HEK293 (cell line): ENCODE results near the gene TBC1D17.
A peak's percentile ranks its signal among the peaks of the same experiment; 100 is the strongest.

Experiments used
- AEBP2 ChIP-seq: fragments of 450-650 bp; formaldehyde crosslinking; IDR thresholded peaks from 2 replicates; pipeline ENCODE4 v1.5.1; 2016; ENCODE audit warnings: missing biosample characterization, missing genetic modification characterization, borderline replicate concordance
- EGR2 ChIP-seq: fragments of 450-650 bp; formaldehyde crosslinking; IDR thresholded peaks from 2 replicates; pipeline ENCODE4 v1.5.1; 2016; ENCODE audit warnings: low read depth, missing biosample characterization, missing genetic modification characterization
- HIC1 ChIP-seq: fragments of 450-650 bp; formaldehyde crosslinking; IDR thresholded peaks from 2 replicates; pipeline ENCODE4 v1.5.1; 2016; ENCODE audit warnings: missing biosample characterization, missing genetic modification characterization
- PATZ1 ChIP-seq: fragments of 450-650 bp; formaldehyde crosslinking; IDR thresholded peaks from 2 replicates; pipeline ENCODE4 v1.5.1; 2016; ENCODE audit warnings: missing biosample characterization, missing genetic modification characterization
- PRDM10 ChIP-seq: fragments of 450-650 bp; formaldehyde crosslinking; IDR thresholded peaks from 2 replicates; pipeline ENCODE4 v1.5.1; 2016; ENCODE audit warnings: missing biosample characterization, missing genetic modification characterization
- PRDM2 ChIP-seq: fragments of 450-650 bp; formaldehyde crosslinking; IDR thresholded peaks from 2 replicates; pipeline ENCODE4 v1.5.1; 2016; ENCODE audit warnings: missing biosample characterization, missing genetic modification characterization, borderline replicate concordance
- RBAK ChIP-seq: fragments of 450-650 bp; formaldehyde crosslinking; IDR thresholded peaks from 2 replicates; pipeline ENCODE4 v1.5.1; 2016; ENCODE audit warnings: missing biosample characterization, missing genetic modification characterization
- REPIN1 ChIP-seq: fragments of 450-650 bp; formaldehyde crosslinking; IDR thresholded peaks from 2 replicates; pipeline ENCODE4 v1.5.1; 2017; ENCODE audit warnings: missing biosample characterization, missing genetic modification characterization, low read depth
- ZBTB26 ChIP-seq: fragments of 450-650 bp; formaldehyde crosslinking; optimal IDR thresholded peaks from 2 replicates; pipeline ENCODE3; 2016; ENCODE audit warnings: missing biosample characterization, mild to moderate bottlenecking, missing genetic modification characterization
- ZBTB8A ChIP-seq: fragments of 450-650 bp; formaldehyde crosslinking; IDR thresholded peaks from 2 replicates; pipeline ENCODE4 v1.5.1; 2016; ENCODE audit warnings: missing biosample characterization, missing genetic modification characterization
- ZNF416 ChIP-seq: fragments of 450-650 bp; formaldehyde crosslinking; IDR thresholded peaks from 2 replicates; pipeline ENCODE4 v1.5.1; 2016; ENCODE audit warnings: missing biosample characterization, missing genetic modification characterization
- ZNF548 ChIP-seq: fragments of 450-650 bp; formaldehyde crosslinking; IDR thresholded peaks from 2 replicates; pipeline ENCODE4 v1.5.1; 2016; ENCODE audit warnings: missing biosample characterization, missing genetic modification characterization
- ZNF660 ChIP-seq: fragments of 450-650 bp; IDR thresholded peaks from 2 replicates; pipeline ENCODE4 v1.5.1; 2018; ENCODE audit warnings: missing biosample characterization, mild to moderate bottlenecking, missing genetic modification characterization
- ZNF677 ChIP-seq: fragments of 450-650 bp; IDR thresholded peaks from 2 replicates; pipeline ENCODE4 v1.5.0; 2018; ENCODE audit warnings: missing biosample characterization, mild to moderate bottlenecking, missing genetic modification characterization, moderate library complexity
- ZSCAN23 ChIP-seq: fragments of 450-650 bp; formaldehyde crosslinking; IDR thresholded peaks from 2 replicates; pipeline ENCODE4 v1.5.1; 2016; ENCODE audit warnings: missing biosample characterization, missing genetic modification characterization

The TBC1D17 gene

GRCh38 chr19:49847731-49848696 lies 29.5 kb upstream of the TBC1D17 start (continued):
- TF ChIP-seq HIC1 (tag by site-specific recombination) (peak; percentile 33; the same call in 1 of the 2 replicates), ZNF416 (tag by site-specific recombination) (no peak), PRDM10 (tag by site-specific recombination) (peak; percentile 99), RBAK (tag by site-specific recombination) (no peak; the same call in 1 of the 2 replicates), ZBTB8A (tag by site-specific recombination) (peak; percentile 77), ZNF548 (no peak), AEBP2 (tag by site-specific recombination) (no peak), PRDM2 (tag by site-specific recombination) (no peak), REPIN1 (tag by site-specific recombination) (peak; percentile 12; the same call in 1 of the 2 replicates), ZBTB26 (tag by site-specific recombination) (peak; percentile 10), ZNF660 (tag by site-specific recombination) (peak; percentile 73; the same call in 1 of the 2 replicates), EGR2 (tag by site-specific recombination) (peak; percentile 32; the same call in 1 of the 2 replicates), PATZ1 (peak; percentile 43; the same call in 1 of the 2 replicates), ZSCAN23 (tag by site-specific recombination) (no peak), ZNF677 (tag by site-specific recombination) (no peak)
